Testis (tissue), 3 donors: Measurements from ENCODE around the gene PRMT7. TPM values are rescaled to one million over a fixed set of nuclear protein-coding genes. Genes with fewer than 3 reads are reported as not detected.

Experiments
- DNase-seq: peaks from one replicate; pipeline ENCODE4 v3.0.0-alpha.2; 2019
- H3K27ac ChIP-seq, 2 donors: fragments of 200-600 bp; sonication (generic); one replicate each; pipeline ENCODE4 v1.5.1; 2019
- H3K27me3 ChIP-seq: fragments of 200-600 bp; sonication (generic); one replicate; pipeline ENCODE4 v1.5.1; 2019
- H3K36me3 ChIP-seq: fragments of 200-600 bp; sonication (generic); one replicate; pipeline ENCODE4 v1.5.1; 2017; ENCODE audit warnings: low read depth; ENCODE audit errors: missing control alignments
- H3K4me1 ChIP-seq: fragments of 200-600 bp; sonication (generic); one replicate; pipeline ENCODE4 v1.5.1; 2019
- H3K4me3 ChIP-seq, 2 donors: fragments of 200-600 bp; sonication (generic); one replicate each; pipeline ENCODE4 v1.5.1; 2017 to 2019
- H3K9me3 ChIP-seq: fragments of 200-600 bp; sonication (generic); one replicate; pipeline ENCODE4 v1.5.1; 2017
- CTCF ChIP-seq, 3 experiments: fragments of 450-650 bp in 2 of 3; fragments of 200-600 bp in 1 of 3; sonication (generic) in 1 of 3; IDR thresholded peaks; one replicate each; pipeline ENCODE4 v1.5.1; 2016 to 2019; ENCODE audit warnings: antibody characterized with exemption in 3 of 3, mild to moderate bottlenecking in 2 of 3, moderate library complexity in 1 of 3
- POLR2A ChIP-seq: fragments of 450-650 bp; IDR thresholded peaks from one replicate; pipeline ENCODE4 v1.6.1; 2017; ENCODE audit warnings: antibody characterized with exemption, mild to moderate bottlenecking, moderate library complexity
- WGBS, 2 donors: methylation state at CpG; one replicate each; pipeline ENCODE4 v1.1.5; 2018; 5-methylcytosine and 5-hydroxymethylcytosine counted together
- intact Hi-C: fragments of 100-400 bp; cut with DNase I; formaldehyde crosslinking; loops from one replicate; pipeline ENCODE4 v1.15.1; 2023; ENCODE audit warnings: low total_unique reads
- polyA plus RNA-seq: library from polyadenylated mRNA; stranded (reverse); fragments of 350-450 nt; fragmentation: Illumina TruSeq; extraction: RNeasy Lipid Tissue Mini Kit (QIAGEN cat#74804); gene quantifications from one replicate; pipeline ENCODE4 v1.2.3, GENCODE V29; 2014; ENCODE audit warnings: low read depth, low replicate concordance; ENCODE audit not compliant: insufficient read depth
- total RNA-seq, 2 donors: library from RNA; depleted of rRNA; stranded (reverse); fragments of >200 nt; gene quantifications; one replicate each; pipeline ENCODE4 v1.2.3, GENCODE V29; 2016

Gene PRMT7
- total and polyA plus RNA-seq, 3 donors from 2014 or later = 47.9 to 111 (median 99.3) TPM

GRCh38 chr16:68351463-68351862 lies 40.6 kb downstream of the PRMT7 start:
- no peaks in the 10 kb centered on the region for H3K27me3 ChIP-seq
- WGBS, 2 donors = 89 to 92% methylated on average over 11 of the region's 11 CpGs
- no peak overlapping the region for H3K4me3 ChIP-seq
- TF ChIP-seq CTCF (IDR thresholded peaks at IDR 0.05) (no peak), POLR2A (no peak)
- H3K4me1 ChIP-seq = no peaks in the 10 kb centered on the region
- intact Hi-C loops = no loop called here
- DNase-seq = no peak
- H3K27ac ChIP-seq = no peak overlapping the region
- no peaks in the 10 kb centered on the region for H3K9me3 ChIP-seq
- H3K36me3 ChIP-seq = no peaks in the 10 kb centered on the region

- Histone ChIP-seq H3K4me3 (no peak overlapping the region), H3K27ac (no peak overlapping the region), H3K4me1 (no peaks in the 10 kb centered on the region), H3K27me3 (no peaks in the 10 kb centered on the region), H3K36me3 (no peaks in the 10 kb centered on the region), H3K9me3 (no peaks in the 10 kb centered on the region)
- DNase-seq = no peak
- 94 to 95% methylated on average over 11 of the region's 11 CpGs for WGBS, 2 donors
- intact Hi-C loops = no loop called here
- TF ChIP-seq POLR2A (no peak), CTCF (IDR thresholded peaks at IDR 0.05) (no peak)
These were observed 41.2 kb downstream of the PRMT7 start for GRCh38 chr16:68351991-68352431.

- H3K4me1 ChIP-seq = no peaks in the 10 kb centered on the region
- no peak overlapping the region for H3K27ac ChIP-seq
- no peak for TF ChIP-seq CTCF (IDR thresholded peaks at IDR 0.05)
- TF ChIP-seq POLR2A = no peak
- DNase-seq = no peak
- H3K4me3 ChIP-seq = no peak overlapping the region
- intact Hi-C loops = no loop called here
- no peaks in the 10 kb centered on the region for H3K27me3 ChIP-seq
- 92 to 94% methylated on average over 8 to 12 of the region's 13 CpGs for WGBS, 2 donors
- H3K9me3 ChIP-seq = no peaks in the 10 kb centered on the region
- H3K36me3 ChIP-seq = no peaks in the 10 kb centered on the region
These were observed 42.5 kb downstream of the PRMT7 start for GRCh38 chr16:68353366-68353765.

- 87 to 93% methylated on average over 9 of the region's 9 CpGs for WGBS, 2 donors
- no peak overlapping the region for H3K27ac ChIP-seq
- DNase-seq = no peak
- TF ChIP-seq POLR2A = no peak
- TF ChIP-seq CTCF (IDR thresholded peaks at IDR 0.05) = no peak
- H3K9me3 ChIP-seq = no peaks in the 10 kb centered on the region
- H3K4me1 ChIP-seq = no peaks in the 10 kb centered on the region
- intact Hi-C loops = no loop called here
- no peaks in the 10 kb centered on the region for H3K36me3 ChIP-seq
- H3K4me3 ChIP-seq = no peak overlapping the region
- H3K27me3 ChIP-seq = no peaks in the 10 kb centered on the region
These were observed 44.0 kb downstream of the PRMT7 start for GRCh38 chr16:68354816-68355215.

GRCh38 chr16:68355447-68356248 lies 44.8 kb downstream of the PRMT7 start:
- no peaks in the 10 kb centered on the region for H3K27me3 ChIP-seq
- no peaks in the 10 kb centered on the region for H3K36me3 ChIP-seq
- DNase-seq = no peak
- H3K27ac ChIP-seq = no peak overlapping the region
- 80 to 83% methylated on average over 15 to 27 of the region's 28 CpGs for WGBS, 2 donors
- no peak overlapping the region for H3K4me3 ChIP-seq
- TF ChIP-seq CTCF (IDR thresholded peaks at IDR 0.05) = no peak
- no peak for TF ChIP-seq POLR2A
- no peaks in the 10 kb centered on the region for H3K9me3 ChIP-seq
- intact Hi-C loops = no loop called here
- no peaks in the 10 kb centered on the region for H3K4me1 ChIP-seq
